Putamen (tissue), 1 donor: ENCODE measurements around the gene TAF15.
A peak's percentile ranks its signal among the peaks of the same experiment; 100 is the strongest.

Source experiments
- DNase-seq: peaks from one replicate; pipeline ENCODE4 v3.0.0-alpha.2; 2016; ENCODE audit warnings: low spot score

TAF15 gene

GRCh38 chr17:35821308-35821707, 12.0 kb downstream of the TAF15 start:
- DNase-seq = no peak

DNA sequence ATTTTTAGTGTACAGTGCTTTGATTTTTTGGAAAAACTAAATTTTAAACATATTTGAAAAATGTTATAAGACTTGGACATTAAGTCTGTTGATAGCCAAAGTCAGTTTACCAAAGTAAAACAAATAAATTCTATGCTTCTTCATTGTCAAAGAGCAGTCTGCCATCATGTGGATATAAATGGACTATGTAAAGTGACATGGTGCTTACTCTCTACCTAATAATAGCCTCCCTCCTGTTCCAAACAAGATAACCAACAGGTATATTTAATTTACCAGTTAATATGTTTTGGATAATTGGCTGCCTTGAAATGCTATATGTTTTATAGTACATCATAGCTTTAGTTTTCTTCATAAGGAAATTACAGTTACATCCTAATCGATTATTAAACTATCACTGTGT, 15.9 kb downstream of the TAF15 start:
- DNase-seq = no peak

GRCh38 chr17:35841101-35841500, 31.8 kb downstream of the TAF15 start:
- no peak for DNase-seq

DNA sequence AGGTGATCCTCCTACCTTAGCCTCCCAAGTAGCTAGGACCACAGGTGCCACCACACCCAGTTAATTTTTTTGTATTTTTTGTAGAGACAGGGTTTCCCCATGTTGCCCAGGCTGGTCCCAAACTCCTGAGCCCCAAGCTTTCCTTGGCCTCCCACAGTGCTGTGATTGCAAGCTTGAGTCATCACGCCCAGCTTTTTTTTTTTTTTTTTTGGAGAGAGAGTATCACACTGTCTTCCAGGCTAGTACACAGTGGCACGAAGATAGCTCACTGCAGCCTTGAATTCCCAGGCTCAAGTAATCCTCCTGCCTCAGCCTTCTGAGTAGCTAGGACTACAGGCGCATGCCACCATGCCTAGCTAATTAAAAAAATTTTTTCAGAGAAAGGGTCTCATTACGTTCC, 32.2 kb downstream of the TAF15 start:
- no peak for DNase-seq

DNA sequence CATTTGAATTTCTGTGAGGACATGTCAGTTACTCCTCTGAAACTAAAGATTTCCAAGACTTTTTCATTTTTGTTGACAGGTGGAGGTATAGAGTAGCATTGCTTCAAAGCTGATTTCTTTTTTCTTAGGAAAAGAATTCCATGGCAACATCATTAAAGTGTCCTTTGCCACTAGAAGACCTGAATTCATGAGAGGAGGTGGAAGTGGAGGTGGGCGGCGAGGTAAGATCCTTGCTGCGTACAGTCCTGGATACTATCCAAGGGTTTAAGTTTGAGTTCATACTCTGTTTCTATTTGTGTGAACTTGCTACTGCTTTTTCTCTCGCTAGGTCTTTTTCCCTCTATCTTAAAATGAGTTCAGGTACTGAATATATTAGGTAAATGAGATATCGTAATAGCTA, 33.0 kb downstream of the TAF15 start:
- DNase-seq = peak; percentile 53

- DNase-seq = no peak
Measured at GRCh38 chr17:35843698-35844097, 34.4 kb downstream of the TAF15 start.

DNA sequence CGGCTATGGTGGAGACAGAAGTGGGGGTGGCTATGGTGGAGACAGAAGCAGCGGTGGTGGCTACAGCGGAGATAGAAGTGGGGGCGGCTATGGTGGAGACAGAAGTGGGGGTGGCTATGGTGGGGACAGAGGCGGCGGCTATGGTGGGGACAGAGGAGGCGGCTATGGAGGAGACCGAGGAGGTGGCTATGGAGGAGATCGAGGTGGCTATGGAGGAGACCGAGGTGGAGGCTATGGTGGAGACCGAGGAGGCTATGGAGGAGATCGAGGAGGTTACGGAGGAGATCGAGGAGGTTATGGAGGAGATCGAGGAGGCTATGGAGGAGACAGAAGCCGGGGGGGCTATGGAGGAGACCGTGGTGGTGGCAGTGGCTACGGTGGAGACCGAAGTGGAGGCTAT, 35.3 kb downstream of the TAF15 start:
- DNase-seq = no peak

DNA sequence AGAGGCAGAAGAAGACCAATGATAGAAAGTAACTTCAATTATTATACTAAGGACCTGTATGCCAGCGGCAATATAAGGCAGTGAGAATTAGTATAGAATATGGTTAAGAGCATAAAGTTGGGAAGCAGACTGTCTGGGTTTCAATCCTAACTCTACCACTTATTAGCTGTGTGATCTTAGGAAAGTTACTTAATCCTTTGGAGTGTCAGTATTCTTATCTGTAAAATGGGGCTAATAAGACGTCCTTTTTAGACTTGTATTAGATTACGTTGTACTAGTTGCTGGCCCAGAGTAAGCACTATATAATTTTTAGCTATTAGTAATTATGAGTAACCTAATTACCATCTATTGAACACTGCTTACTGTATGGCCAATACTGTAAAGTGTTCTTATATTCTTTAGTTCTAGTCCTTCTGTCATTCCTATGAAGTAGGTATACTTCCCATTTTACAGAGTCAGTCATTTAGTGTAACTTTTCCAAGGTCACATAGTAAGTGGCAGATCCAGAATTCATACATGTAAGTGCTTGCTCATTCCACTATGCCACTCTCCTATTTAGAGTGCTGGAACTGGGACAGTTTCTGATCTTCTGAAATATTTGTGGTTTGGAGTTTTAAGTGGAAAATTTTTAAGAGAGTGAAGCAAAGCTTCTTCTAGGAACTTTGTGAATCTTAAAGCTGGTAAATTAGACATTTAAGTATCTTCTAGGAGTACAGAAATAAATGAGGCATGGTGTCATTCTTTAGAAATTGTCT, 36.9 kb downstream of the TAF15 start:
- DNase-seq = no peak

- DNase-seq = no peak
Measured at GRCh38 chr17:35847006-35847405, 37.7 kb downstream of the TAF15 start.

DNA sequence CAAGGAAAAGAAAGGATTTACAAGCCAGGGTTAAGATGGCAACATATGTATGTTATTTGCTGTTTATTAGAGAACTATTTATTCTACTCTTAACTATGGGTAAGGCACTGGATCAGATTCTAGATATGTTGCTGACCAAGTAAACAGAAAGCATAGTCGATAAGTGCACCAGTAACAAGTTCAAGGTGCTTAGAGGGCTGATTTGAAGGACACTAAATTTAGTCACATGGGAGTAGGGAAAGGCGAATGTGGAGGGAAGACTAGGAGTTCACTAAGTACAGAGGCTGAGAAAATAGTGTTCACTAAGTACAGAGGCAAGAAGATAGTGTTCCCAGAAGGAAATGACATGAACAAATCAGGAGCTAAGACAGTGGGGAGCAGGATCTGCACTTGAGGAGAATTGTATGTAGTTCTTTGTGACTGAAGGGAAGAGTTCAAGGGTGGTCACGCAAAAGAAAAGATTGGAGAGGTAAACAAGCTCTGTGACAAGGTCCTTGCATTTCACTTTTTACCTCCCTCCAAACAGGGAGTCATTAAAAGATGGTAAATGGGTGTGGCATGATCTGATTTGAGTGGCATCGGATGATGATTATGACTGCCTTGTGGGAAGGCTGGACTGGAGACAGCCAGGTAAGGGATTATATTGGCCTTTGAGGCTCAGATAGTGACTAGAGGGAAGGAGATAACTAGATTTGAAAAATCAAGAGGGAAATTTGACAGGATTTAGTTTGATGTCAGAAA, 38.5 kb downstream of the TAF15 start:
- no peak for DNase-seq

- peak; percentile 49 for DNase-seq
Measured at GRCh38 chr17:35849469-35850348, 40.4 kb downstream of the TAF15 start.

DNA sequence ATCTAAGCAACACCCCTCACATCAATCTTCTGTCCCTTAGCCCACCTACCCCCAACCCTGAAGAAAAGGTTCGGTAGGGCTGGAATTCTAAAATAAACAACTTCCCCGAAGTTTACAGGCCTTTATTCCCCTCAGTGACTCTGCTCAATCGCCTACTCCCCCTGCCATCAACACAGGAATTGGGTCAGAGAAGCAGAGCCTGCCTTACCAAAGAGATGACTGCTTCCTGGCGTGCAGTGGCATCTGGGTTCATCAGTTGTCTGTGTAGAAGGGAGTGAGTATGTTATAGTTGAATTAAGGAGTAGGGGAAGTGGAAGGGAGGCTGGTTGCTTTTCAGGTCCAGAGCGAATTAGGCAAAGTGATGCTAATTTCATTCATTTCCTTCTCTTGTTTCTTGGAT, 46.7 kb downstream of the TAF15 start:
- no peak for DNase-seq

DNA sequence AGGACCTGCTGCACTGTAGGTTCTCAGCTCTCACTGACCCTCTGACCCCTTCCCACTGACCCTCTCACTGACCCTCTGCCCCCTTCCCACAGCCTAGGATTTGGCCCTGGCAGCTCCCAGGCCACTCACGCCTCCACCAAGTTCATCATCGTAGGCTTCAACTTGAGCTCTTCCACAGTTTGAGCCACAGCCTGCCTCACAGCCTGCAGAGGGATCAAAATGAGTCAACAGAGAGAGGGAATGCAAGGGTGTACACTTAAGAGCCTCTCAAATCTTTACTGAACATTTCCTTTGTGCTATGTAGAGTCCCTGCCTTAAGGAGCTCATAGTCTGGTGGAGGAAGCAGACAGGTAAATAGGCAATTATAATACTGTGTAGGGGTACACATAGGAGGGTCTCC, 47.3 kb downstream of the TAF15 start:
- DNase-seq = no peak

DNA sequence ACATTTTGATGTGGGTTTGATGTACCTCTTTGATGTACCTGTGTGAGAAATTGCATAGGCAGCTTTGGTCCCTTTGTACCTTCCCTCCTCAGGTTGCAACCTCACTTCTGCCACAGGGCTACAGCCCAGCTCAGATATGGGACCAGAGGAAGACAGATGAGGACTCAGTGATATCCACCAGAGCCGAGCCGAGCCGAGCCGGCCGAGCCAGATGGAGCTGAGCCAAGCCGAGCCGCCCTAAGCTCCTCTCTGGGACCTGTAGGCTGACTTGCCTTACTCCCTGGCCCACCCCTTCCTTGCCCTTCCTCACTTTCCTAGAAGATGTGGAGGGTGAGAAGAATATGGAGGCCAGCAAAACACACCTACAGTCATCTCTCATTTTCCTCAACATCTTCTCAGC, 55.6 kb downstream of the TAF15 start:
- no peak for DNase-seq

DNA sequence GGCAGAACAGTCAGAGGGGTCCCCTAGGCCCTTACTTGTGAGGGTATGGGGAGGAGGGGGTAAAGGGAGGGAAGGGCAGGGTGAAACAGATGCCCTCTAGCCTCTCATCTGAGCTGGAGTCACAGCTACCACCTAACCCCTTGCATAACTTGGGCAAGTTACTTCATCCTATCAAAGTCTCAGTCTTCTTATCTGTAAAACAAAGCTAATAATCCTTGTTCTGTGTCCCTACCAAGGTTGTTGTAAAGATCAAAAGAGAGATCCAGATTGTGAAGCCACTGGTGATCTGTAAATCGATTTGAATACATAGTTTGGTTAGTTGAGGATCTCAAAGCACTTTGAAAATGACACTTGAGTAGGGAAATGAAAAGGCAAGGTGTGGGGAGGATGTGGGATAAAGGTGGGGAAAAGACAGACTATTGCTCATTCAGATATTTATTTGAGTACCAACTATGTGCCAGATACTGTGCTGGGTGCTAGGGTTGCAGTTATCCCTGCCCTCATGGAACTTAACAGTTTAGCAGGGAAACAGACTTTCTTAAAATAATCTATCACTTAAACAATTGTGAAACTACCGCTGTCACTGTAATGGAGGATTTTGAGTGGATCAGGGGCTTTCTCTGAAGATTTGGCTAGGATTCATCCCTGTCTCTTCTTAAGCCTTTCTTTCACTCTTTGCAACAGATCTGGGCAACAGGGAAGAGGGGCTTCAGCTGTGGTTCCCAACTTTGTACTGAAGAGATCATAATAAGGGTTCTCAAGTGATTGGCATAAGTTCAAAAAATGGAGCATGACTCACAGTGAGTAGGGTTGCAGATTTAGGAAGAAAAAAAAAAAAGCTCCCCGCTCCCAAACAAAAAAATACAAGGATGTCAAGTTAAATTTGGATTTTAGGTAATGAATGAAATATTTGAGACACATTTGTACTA, 56.4 kb downstream of the TAF15 start:
- DNase-seq = no peak

DNA sequence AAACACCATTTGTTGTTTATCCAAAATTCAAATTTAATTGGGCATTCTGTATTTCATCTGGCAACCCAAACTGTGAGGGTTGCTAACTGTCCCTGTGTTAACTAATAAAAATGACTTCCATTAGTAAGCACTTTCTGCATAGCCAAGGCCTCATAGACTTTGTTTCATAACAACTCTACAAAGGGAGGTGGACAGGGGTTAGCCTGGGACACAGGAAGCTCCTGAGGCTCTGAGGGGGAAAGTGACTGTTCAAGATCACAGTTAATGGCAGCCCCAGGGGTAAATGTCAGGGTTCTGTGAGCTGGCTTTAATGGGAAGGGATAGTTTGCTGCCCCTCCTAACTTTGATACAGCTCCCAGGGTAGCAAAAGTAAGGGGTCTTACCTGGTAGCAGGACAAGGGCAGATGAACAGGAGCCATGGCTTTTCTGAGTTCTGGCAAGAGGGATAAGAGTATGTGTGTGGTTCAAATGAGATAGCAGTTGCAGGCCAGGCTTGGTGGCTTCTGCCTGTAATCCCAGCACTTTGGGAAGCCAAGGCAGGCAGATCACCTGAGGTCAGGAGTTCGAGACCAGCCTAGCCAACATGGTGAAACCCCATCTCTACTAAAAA, 57.2 kb downstream of the TAF15 start:
- DNase-seq = no peak

- no peak for DNase-seq
Measured at GRCh38 chr17:35867574-35867973, 58.3 kb downstream of the TAF15 start.

DNA sequence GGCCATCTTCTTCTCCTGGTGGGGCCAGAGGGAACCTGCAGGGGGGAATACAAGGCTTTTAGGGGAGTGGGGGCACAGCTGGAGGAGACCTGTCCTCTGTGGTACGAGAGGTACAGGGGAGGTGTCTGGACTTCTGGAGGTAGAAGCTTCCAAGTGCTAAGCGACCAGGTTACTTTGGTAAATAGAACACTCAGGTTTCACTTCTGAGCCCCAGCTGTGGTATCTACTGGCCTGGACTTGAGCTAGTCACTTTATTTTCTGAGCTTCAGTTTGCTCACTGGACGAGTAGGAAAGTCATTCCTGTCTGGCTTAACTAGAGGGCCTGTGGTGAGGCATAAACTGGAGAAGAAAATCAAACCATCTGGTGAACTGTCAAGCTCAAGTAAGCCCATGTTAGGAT, 59.5 kb downstream of the TAF15 start, which contains the start of gene HEATR9:
Gene HEATR9, minus strand, starts transcription at position 155 of the 400 bp plus-strand sequence. Its CDS starts 149 bp downstream, at position 6.
- DNase-seq = no peak

DNA sequence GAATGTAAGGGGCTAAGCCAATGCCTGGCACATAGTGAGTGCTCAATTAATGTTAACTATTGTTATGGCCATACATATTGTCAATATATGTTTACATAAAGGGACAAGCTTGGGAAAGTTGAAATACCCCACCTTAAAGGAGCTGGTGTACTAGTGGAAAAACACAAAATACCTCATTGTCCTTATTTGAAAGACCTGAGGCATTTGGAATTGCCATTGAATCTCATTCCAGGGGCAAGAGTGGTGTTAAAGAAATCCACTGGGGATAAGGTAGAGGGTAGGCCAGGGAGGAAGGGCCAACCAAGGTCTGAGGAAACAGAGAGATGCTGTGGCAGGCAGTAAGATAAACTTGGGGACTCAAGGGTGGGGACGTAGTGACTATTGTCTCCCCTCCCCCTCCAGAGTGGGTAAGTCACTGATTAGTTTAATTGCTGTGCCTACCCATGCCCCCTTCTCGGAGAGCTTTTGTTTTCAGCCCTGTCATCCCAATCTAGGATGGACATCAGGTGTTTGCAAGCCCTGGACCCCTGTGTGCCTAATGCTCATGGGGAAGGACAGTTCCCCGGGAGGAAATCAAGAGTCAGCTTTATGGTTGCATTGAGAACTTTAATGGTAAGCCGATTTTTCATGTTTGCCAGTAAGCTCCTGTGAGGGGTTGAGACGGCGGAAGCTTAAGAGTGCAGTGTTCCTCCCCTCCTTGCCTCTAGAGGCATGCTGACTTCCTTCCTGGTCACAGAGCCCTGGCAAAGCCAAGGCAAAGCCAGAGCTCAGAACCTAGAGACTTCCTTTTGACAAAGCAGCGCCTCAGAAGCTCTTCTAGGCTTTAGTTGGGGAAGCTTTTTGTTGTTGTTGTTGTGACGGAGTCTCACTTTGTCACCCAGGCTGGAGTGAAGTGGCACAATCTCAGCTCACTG, 61.9 kb downstream of the TAF15 start:
- no peak for DNase-seq
